ENCODE data around the gene ADAT1. TPM values are rescaled to one million over a fixed set of nuclear protein-coding genes. Genes with fewer than 3 reads are reported as not detected.
A peak's percentile ranks its signal among the peaks of the same experiment; 100 is the strongest.

ADAT1 gene
- total RNA-seq, 1 experiment from 2014 or later, result 60.2 TPM

DNA sequence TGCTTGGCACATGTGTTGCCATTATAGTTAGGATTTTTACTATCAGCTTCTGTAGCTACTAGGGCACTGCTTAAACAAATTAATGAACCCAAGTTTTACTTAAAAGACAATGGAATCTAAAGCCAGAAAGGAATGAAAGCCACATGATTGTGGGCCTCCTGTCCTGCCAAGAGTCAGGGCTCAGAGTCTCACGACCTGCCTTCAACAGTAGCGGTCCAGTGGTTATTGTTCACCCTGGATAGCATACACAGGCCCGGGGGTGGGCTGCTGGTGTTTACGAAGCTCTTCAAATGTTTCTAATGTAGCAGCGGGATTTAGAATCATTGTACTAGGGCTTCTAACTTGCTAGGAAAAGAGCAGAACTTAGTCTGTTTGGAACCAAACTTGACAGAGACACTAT is 49.1 kb downstream of the ADAT1 start:
- Mint-ChIP-seq H3K27ac (ENCODE audit: low read depth, unreplicated experiment) (no peak overlapping the region), H3K36me3 (ENCODE audit: insufficient read depth, unreplicated experiment) (peaks cover 82% of the 10 kb centered on the region), H3K4me3 (ENCODE audit: unreplicated experiment) (no peak overlapping the region), H3K4me1 (ENCODE audit: insufficient read depth, unreplicated experiment) (no peaks in the 10 kb centered on the region), H3K9me3 (ENCODE audit: unreplicated experiment) (no peaks in the 10 kb centered on the region), H3K27me3 (ENCODE audit: insufficient read depth, unreplicated experiment) (no peaks in the 10 kb centered on the region)
- intact Hi-C loops (cut with micrococcal nuclease), result no loop called here
- TF ChIP-seq, protein P1, sequence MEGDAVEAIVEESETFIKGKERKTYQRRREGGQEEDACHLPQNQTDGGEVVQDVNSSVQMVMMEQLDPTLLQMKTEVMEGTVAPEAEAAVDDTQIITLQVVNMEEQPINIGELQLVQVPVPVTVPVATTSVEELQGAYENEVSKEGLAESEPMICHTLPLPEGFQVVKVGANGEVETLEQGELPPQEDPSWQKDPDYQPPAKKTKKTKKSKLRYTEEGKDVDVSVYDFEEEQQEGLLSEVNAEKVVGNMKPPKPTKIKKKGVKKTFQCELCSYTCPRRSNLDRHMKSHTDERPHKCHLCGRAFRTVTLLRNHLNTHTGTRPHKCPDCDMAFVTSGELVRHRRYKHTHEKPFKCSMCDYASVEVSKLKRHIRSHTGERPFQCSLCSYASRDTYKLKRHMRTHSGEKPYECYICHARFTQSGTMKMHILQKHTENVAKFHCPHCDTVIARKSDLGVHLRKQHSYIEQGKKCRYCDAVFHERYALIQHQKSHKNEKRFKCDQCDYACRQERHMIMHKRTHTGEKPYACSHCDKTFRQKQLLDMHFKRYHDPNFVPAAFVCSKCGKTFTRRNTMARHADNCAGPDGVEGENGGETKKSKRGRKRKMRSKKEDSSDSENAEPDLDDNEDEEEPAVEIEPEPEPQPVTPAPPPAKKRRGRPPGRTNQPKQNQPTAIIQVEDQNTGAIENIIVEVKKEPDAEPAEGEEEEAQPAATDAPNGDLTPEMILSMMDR (IDR thresholded peaks at IDR 0.05; ENCODE audit: unreplicated experiment), result no peak
- POLR2A ChIA-PET, result no interaction called here
- CTCF ChIA-PET, result interaction anchor here (0.5 to 1.2 kb wide), 4 partner anchors 55 to 374 kb away, joined by 3 to 5 read pairs (median 3); no protein-coding TSS in a partner anchor
- no peak for DNase-seq (ENCODE audit: unreplicated experiment)
- no TSS peak for BruUV-seq (replicated peaks)

DNA sequence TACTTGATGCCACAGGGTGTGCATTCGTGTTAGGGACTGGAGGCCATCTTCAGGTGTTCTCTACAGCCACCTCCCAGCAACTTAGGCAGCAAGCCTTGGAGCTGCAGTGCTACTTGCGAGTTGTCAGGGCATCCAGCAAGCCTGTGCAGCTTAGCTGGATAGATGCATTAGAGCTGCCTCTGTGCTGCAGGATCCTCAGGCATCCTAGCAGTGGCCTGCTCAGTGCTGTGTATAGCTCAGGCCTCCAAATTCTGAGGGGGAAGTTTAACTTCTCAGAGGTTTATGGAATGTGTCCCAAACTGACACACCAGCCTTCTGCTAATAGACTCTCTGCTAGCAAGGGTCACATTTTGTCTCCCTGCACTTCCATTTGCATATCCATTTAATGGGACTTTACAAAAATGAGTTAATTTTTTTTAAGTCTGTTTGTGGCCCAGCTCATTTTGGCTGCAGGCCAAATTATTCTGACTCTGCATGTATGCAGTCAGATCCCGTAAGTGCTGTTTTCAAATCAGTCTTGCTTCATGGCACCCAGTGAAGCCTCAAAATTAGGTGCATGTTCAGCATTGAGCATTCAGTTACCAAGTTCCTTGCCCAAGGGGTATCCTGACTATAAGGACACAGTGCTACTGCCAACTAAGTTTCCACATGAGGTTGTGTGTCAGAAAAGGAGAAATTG is 50.1 kb downstream of the ADAT1 start:
- H3K27ac Mint-ChIP-seq (ENCODE audit: low read depth, unreplicated experiment), result no peak overlapping the region
- CTCF ChIA-PET, result interaction anchor here (0.6 to 1.2 kb wide), 2 partner anchors 56 to 99 kb away, joined by 3 to 5 read pairs; no protein-coding TSS in a partner anchor
- POLR2A ChIA-PET, result interaction anchor here (1.2 kb wide), 1 partner anchor 18 kb away, joined by 4 read pairs; no protein-coding TSS in a partner anchor

DNA sequence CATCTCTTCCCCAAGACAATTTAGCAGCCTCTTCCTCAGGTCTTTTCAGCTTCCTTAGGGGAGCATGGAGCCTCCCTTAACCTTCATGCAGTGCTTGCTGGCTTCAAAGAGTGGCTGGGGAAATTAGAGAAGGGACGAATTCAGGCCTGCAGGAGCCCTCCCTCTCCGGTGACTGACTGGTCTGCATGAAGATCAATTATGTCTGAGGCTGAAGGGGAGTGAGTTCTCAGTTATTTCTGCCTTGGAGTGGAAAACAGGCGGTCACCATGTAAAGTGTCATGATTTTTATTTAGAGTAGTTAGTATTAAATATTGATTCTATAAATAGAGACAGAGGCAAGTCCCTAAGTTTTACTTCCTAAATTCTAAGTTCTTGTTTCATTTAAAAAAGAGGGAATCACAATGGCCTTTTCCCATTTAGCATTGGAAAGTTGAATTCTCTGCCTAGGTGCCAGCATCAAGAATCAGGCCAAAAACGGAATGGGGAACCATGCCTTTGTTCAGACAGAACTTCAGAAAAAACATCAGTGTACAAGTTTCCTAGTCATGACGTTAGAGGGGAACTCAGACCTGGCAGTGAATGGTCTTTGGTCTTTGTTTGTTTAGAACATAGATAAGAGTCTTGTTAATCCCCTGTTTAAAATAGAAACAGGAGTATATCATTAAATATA is 52.5 kb downstream of the ADAT1 start:
- H3K36me3 Mint-ChIP-seq (ENCODE audit: insufficient read depth, unreplicated experiment), result peaks cover 62% of the 10 kb centered on the region
- H3K27ac Mint-ChIP-seq (ENCODE audit: low read depth, unreplicated experiment), result no peak overlapping the region
- H3K4me1 Mint-ChIP-seq (ENCODE audit: insufficient read depth, unreplicated experiment), result peaks cover 7% of the 10 kb centered on the region
- POLR2A ChIA-PET, result no interaction called here
- no peaks in the 10 kb centered on the region for H3K27me3 Mint-ChIP-seq (ENCODE audit: insufficient read depth, unreplicated experiment)
- no TSS peak for BruUV-seq (replicated peaks)
- intact Hi-C loops (cut with micrococcal nuclease), result no loop called here
- H3K4me3 Mint-ChIP-seq (ENCODE audit: unreplicated experiment), result no peak overlapping the region
- H3K9me3 Mint-ChIP-seq (ENCODE audit: unreplicated experiment), result no peaks in the 10 kb centered on the region
- CTCF ChIA-PET, result interaction anchor here (0.7 kb wide), 1 partner anchor 105 kb away, joined by 5 read pairs; no protein-coding TSS in a partner anchor
- no peak for DNase-seq (ENCODE audit: unreplicated experiment)
- TF ChIP-seq, protein P1 (IDR thresholded peaks at IDR 0.05; ENCODE audit: unreplicated experiment), result no peak

More for the DNA sequence above, 50.1 kb downstream of the ADAT1 start:
- Mint-ChIP-seq H3K9me3 (ENCODE audit: unreplicated experiment) (no peaks in the 10 kb centered on the region), H3K4me3 (ENCODE audit: unreplicated experiment) (no peak overlapping the region), H3K27me3 (ENCODE audit: insufficient read depth, unreplicated experiment) (no peaks in the 10 kb centered on the region), H3K4me1 (ENCODE audit: insufficient read depth, unreplicated experiment) (no peaks in the 10 kb centered on the region), H3K36me3 (ENCODE audit: insufficient read depth, unreplicated experiment) (peaks cover 83% of the 10 kb centered on the region)
- TF ChIP-seq, protein P1 (IDR thresholded peaks at IDR 0.05; ENCODE audit: unreplicated experiment), result no peak
- intact Hi-C loops (cut with micrococcal nuclease), result no loop called here
- DNase-seq (ENCODE audit: unreplicated experiment), result no peak
- BruUV-seq (replicated peaks), result no TSS peak

DNA sequence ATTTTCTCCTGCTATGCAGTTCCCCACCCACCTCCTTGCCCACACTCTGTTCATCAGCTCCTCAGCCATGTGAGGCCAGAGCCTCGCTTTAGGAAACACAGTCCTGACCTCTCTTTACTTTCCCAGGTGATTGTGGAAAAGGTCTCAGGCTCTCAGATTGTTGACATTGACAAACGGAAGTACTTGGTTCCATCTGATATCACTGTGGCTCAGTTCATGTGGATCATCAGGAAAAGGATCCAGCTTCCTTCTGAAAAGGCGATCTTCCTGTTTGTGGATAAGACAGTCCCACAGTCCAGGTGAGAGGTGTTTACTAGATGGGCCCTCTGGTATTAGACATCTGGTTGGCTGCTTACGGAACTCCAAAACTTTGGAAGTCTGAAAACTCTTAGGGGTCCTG is 55.2 kb downstream of the ADAT1 start:
- DNase-seq (ENCODE audit: unreplicated experiment), result no peak
- H3K27ac Mint-ChIP-seq (ENCODE audit: low read depth, unreplicated experiment), result peak overlapping the region; percentile 63
- peaks cover 42% of the 10 kb centered on the region for H3K36me3 Mint-ChIP-seq (ENCODE audit: insufficient read depth, unreplicated experiment)
- H3K4me3 Mint-ChIP-seq (ENCODE audit: unreplicated experiment), result peak overlapping the region; percentile 83
- intact Hi-C loops (cut with micrococcal nuclease), result loop anchor here (5.0 kb wide), 1 partner anchor 54 kb away; the partner anchor contains the start of gene ADAT1
- H3K9me3 Mint-ChIP-seq (ENCODE audit: unreplicated experiment), result no peaks in the 10 kb centered on the region
- TF ChIP-seq, protein P1 (IDR thresholded peaks at IDR 0.05; ENCODE audit: unreplicated experiment), result no peak
- H3K4me1 Mint-ChIP-seq (ENCODE audit: insufficient read depth, unreplicated experiment), result peaks cover 7% of the 10 kb centered on the region
- H3K27me3 Mint-ChIP-seq (ENCODE audit: insufficient read depth, unreplicated experiment), result peaks cover 13% of the 10 kb centered on the region
- ChIA-PET POLR2A (interaction anchor here (0.7 to 5.5 kb wide), 11 partner anchors 10 to 149 kb away, joined by 3 to 116 read pairs (median 3); partner anchors contain the start of genes ADAT1, CFDP1, KARS1 and TERF2IP), CTCF (interaction anchor here (1.0 to 4.0 kb wide), 6 partner anchors 12 to 166 kb away, joined by 3 to 22 read pairs (median 4); partner anchors contain the start of genes TMEM170A and TMEM231)
- BruUV-seq (replicated peaks), result no TSS peak
